ENCODE measurements around the gene MAP3K9.
A peak's percentile ranks its signal among the peaks of the same experiment; 100 is the strongest.

Gene MAP3K9

DNA sequence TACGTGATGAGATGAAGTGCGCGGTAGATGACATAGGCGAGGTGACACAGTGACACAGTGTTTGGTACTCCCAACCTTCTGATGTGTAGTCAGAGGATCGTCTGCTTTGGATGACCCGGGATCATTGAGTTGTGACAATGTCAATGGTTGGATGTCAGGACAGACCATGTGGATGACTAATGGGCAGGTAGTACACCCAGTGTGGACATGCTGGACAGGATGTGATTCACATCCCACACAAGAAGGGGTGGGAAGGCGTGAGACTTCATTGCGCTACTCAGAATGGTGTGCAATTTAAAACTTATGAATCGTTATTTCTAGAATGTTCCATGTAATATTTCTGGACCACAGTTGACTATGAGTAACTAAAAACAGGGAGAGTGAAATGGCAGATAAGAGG lies 23.8 kb downstream of the MAP3K9 start:
- DNase-seq (ENCODE audit: low spot score) = no peak

DNA sequence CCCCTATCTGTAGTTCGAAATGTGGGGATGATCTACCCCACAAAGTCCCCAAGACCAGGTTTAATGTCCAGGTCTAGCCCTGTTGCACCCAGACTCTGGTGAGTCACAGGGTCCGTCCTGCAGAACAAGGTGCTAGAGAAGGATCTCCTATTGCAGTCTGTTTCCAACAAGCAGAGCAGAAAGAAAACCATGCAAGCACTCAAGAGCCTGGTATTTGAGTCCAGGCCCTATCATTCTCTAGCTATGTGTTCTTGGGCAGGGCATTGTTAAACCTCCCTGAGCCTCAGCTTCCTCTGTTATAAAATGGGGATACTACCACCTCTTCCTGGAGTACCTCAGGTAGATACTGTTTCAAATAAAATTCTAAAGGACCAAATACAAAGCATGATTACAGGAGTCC lies 24.4 kb downstream of the MAP3K9 start:
- no peak for DNase-seq (ENCODE audit: low spot score)

DNA sequence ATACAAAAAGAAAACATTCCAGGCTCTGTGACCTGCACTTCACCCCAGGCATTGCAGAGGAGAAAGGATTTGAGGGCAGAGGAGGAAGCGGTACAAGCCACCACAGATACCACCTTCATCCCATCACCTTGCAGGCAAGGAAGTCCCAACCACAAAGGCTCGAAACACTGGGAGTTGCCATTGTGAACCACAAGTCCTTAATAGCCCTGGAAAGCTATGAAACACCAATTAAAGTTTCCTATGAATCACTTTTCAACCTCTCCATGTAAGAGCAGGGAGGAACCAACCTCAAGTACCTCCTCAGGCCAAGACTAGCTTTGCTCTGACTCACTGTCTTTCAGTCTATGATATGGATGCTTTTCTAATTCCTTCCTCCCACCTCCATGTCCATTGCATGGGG lies 27.0 kb downstream of the MAP3K9 start:
- DNase-seq (ENCODE audit: low spot score) = no peak

DNA sequence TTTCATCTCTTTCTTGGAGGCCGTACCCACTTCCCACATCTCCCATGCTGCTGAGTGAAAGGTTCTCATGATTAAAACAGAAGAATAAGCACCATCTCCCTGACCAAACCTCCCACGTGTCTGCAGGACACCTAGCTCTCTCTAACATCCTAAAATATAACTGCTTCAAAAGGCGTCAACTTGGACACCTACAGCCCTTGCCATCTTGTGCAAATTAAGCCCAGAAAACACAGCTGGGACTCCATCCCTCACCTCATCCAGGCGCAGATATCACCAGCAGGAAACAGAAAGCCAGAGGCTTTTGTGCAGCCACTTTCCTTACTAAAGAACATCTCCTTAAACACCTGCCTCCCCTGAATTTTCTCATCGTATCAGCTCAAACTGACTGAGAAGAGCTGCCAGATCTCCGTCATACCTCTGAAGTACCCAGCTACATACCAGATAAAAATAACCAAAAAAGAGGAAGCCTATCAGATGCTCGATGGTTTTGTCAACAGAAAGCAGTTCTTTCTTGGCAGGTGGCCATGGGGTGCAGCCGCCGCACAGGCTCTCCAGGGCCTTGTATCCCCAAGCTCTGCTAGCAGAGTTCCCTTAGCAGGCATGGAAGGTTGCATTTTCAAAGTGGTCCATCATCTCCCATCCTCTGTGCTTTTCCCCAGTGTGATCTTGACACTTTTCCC lies 28.8 kb downstream of the MAP3K9 start:
- DNase-seq (ENCODE audit: low spot score) = no peak

DNA sequence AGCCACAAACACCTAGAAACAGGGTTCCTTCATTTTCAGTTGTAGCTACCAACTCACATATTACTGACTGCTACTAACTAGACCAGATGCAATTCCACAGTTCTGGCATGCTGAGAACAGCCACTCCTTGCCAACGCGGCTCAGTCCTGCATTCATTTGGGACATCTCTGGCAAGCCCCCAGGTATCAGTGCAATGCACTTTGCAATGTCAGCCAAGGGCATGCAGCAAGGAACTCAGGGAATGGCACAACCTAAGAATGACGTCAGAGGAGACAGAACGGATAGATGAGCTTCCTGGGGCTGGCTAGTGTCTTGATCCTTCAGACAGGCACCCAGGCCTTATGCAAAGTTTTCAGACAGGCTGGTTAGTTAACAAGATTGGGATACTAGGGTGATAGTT lies 29.6 kb downstream of the MAP3K9 start:
- DNase-seq (ENCODE audit: low spot score) = no peak

DNA sequence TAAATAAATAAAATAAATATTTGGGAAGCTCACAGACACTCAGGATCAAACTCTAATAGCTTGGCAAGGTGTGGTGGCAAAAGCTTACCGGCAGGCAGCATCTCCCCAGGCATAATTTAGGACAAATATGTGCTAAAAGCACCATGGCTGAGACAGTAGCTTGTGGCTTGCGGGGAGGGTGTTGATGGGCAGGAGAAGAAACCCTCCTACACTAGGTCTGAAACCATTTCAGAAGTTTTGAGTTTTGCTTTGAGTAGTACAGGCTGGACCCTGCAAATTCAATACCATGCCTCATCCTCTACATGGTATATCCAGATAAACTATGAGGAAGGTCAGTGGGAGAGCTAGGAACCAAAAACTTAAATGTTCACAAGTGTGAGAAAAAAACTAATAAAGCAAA lies 33.1 kb downstream of the MAP3K9 start:
- no peak for DNase-seq (ENCODE audit: low spot score)

DNA sequence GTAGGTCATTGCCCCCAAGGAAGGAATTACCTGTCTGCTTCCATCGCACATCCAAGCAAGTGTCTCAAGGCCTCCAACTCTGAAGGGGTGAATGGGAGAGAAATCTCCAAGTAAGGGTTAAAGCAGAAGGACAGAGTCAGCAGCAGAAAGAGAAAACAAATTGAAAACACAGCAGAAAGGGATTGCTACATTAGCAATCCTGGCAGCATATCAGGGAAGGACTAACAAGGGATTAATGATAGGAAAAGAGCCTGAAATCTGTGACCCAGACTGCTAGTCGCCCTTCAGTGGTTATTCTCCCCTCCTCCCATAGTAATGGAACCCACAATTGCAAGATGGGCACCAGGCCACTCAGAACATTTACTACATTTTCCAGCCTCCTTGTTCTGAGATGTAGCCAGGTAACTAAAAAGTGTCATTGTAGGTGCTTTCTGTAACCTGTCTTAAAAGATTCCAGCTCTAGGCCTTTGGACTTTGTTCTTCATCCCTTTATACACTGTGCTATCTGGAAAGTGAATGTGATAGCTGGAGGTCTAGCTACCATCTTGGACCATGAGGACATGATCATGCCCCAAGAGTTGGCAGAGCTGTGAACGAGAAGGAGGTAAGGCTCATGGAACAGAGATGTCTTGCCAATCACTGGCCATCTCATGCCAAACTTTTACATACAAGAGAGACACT lies 36.0 kb downstream of the MAP3K9 start:
- DNase-seq (ENCODE audit: low spot score) = no peak

DNA sequence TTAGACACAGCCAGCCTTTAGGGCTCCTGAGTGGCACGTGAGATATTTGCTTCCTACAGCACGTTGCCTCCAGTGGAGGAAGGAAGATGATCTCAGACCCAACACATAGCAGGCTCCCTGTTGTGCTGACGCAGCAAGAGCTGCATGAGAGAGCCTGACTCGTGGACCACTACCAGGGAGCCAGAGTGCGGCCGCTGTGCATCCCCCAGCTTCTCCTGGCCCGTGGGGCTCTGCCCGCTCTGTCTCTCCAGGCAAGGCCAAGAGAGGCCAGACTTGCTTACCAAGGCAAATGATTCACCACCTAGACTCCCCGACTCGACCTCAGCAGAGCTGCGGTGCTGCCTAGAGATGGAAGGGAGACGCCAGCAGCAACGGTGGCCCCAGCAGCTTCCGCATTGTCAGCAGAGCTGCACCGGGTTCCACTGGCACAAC lies 37.5 kb downstream of the MAP3K9 start:
- peak; percentile 50 for DNase-seq (ENCODE audit: low spot score)

DNA sequence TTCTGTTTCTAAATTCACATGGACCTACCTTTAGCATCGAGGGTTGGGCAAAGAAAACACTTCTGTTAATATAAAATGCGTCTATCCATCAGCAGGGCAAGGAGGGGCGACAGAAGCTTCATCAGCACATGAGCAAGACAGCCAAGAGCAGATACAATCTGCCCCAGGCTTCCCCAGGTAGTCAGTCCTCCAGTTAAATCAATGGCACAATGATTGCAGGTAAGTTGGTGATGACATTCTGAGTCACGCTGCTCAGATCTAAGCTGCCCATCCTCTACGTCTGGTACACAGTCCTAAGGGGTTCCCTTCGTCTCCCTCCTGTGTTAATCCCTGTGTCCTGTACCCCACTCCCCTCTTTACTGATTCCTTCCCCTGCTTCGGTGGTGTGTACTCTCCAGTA lies 38.8 kb downstream of the MAP3K9 start:
- DNase-seq (ENCODE audit: low spot score) = no peak

DNA sequence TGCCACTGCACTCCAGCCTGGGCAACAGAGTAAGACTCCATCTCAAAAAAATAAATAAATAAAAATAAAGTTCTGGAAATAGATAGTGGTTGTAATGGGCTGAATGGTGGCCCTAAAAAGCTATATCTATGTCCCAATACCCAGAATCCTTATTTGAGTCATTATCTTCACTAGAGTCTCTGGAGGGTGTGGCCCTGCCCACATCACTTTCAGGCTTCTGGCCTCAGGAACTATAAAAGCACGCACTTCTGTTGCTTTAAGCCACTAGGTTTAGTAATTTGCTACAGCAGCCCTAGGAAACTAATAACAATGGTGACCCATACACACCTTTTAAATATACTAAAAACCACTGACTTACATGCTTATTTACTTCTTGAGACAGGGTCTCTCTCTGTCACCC lies 49.9 kb downstream of the MAP3K9 start:
- no peak for DNase-seq (ENCODE audit: low spot score)

DNA sequence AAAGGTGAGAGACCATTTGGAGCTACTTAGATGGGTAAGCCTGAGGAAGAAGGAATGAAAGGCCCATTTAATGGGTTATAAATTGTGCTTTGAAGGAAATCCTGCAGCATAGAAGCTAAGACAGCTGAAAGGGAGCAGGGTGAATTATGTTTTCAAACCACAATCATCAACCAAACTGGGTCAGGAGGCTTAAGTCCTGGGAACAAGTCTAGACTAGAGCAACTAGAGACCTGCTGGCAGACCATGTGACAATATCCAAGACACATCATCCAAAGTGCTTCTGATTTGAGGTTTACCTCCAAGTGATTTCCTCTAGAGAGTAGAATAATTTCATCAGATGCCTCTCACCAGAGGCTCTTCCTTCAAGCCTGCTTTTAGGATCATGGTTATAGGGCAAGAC lies 53.7 kb downstream of the MAP3K9 start:
- no peak for DNase-seq (ENCODE audit: low spot score)

DNA sequence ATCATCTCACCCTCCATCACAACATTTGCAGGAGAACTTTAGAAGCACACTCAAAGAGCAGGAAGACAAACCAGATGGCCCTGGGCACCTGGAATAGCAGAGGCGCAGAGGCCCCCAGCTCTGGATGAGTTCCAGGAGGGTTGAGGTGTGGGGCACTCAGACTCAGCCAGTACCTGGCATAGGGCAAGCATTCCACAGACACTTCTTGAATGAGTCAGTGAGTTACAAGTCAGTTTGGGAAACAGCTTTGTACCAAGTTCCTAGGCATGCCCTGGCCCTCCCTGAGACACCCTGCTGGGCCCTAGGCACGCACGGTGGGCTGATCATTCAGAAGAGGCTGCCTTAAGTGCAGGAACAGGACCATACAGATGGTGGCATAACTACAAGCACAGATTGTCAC lies 54.3 kb downstream of the MAP3K9 start:
- DNase-seq (ENCODE audit: low spot score) = no peak

DNA sequence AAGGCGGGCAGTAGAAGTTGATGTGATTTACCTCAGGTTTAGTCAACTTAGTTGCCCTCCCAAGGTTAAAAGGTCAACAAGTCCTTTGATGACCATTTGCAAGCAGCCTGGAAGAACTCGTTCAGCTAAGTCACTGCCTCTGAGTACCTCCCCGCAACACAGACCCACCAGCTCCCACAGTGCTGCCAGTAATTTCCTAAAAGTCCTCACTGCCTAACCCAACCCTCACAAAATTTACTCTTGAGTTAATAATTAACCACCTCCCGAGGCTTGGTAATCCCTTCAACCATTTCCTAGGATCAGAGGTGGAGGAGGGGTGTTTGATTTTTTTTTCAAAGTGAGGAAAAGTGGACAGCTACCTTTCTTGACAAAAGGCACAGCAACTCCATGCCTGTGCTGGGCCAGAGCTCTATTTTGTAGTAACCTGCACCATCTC lies 55.8 kb downstream of the MAP3K9 start:
- DNase-seq (ENCODE audit: low spot score) = no peak

DNA sequence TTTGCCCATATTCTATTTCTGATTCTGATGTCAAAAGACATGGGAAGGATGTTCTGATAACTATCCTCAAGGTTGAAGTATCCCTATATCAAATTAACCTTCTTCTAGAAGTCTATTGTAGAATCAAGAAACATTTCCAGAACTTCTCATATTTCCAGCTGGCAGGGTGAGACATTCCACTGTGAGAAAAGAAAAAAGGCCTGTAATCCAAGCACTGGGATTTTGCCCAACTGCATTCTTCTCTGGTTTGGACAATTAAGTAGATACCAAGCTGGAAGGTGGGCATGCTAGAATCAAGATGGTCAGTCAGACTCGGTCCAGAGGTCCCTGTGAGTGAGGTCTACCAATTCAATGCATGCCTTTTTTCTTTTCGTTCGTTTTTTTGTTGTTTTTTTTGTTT lies 60.9 kb downstream of the MAP3K9 start:
- DNase-seq (ENCODE audit: low spot score) = no peak

DNA sequence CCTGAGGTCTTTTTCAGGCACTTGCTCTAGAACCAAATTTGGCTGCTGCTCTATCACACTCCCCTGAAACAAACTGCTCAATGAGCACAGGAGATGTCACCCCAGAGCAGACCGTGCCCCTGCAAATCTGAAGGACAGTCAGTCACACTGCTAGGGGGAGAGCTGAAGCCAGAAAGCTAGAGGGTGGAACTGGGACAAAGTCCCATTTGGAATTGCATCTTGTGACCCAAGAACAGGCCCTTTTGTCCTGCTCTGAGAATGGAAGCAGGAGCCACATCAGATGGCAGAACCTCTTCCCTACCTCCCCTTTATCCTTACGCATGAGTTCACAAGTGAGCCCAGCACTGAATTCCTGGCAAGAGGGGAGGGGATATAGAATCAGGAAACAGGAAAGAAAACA lies 64.7 kb downstream of the MAP3K9 start:
- no peak for DNase-seq (ENCODE audit: low spot score)

DNA sequence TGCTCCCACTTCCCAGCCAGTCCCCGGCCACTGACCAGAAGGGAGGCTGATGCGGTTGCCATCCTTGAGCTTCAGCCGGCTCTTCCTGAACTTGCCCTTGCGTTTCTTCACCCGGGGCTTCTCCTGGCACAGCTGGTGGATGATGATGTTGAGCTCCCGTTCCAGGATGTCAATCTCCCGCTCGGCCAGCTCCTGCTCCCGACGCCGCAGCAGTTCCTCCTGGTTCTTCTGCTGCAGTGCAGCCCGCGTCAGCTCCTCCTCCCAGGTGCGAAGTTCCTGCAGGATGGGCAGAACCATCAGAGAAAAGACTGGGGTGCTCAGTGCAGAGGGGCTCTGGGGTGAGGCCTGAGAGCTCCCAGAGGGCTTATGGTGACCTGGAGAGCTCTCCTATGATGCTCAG lies 67.0 kb downstream of the MAP3K9 start:
- no peak for DNase-seq (ENCODE audit: low spot score)

DNA sequence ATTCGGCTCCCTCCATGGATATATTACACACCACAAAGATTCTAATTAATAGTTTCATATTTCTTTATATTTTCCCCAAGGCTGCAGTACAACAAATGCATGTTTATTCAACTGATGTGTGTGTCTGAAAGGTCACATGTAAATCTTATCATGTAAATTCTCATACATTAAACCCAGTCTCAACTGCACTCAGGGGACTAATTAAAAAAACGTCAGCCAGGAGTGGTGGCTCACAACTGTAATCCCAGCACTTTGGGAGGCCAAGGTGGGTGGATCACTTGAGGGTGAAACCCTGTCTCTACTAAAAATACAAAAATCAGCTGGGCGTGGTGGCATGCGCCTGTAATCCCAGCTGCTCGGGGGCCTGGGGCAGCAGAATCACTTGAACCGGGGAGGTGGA lies 67.8 kb downstream of the MAP3K9 start:
- no peak for DNase-seq (ENCODE audit: low spot score)

DNA sequence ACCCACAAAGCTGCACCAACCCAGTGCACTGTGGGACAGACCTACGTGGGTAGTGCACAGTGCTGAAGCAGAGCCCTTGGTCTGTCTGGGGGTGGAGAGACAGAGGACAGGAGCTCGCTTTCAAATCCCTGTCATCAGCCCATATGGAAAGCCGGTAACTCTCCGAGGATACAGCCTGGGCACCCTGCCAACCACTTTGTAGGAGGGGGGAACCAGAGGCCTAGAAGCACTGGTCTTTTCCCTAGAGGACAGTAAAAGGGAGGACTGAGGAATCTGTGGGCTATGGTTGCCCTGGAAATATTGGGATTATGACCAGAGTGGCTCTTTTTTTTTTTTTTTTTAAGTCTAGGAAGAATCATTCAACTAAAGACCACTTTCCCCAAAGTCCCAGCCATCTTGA lies 74.3 kb downstream of the MAP3K9 start:
- no peak for DNase-seq (ENCODE audit: low spot score)

DNA sequence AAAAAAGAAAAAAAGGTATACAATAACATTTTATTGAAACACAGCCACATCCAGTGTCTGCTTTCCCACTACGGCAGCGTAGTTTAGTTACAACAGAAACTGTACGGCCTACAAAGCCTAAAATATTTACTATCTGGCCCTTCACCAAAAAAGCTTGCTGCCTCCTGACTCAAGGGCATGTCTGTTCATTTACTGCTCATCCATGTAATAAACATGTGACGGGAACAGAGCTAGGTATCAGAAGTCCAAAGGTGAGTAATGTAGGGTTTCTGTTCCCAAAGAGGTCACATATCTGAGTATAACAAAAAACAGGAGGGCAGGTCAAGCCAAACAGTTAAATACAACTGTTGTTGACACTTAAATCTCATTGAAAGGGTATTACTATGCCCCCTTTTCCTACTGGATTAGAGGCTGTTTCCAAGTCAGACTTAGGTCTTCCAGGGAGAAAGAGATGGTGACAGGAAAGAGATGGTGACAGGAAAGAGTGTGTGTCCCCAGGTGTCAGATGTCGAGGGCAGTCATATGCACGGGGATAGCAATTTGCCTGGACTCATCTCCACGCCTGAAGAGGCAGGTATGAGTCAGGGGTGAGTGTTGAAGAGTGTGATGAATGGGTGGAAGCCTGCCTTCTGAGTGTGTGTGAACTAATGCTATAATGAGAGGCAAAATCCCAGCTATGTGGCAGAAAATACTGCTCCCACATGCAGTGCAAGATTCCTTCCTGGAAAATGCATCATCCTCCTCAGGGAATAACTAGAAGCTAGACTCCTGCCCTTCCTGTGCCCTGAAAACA lies 77.7 kb downstream of the MAP3K9 start:
- DNase-seq (ENCODE audit: low spot score) = no peak

DNA sequence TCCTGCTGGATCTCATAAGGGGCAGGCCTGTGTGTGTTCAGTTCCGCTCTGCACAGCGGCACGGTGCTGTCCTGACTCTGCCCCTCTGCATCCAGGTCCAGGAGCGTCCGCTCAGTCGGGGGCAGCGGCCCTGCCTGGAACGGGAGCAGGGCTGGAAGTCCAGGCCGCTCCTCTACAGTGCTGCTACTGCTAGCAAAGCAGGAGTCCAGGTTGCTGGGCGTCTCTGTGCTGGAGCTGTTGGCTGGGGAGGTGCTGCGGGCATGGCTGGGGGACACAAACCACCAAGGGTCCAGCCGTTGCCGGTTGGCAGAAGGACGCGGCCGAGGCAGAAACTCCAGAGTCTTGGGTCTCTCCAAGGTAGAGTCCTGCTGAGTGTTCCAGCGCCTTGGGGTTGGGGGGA lies 78.9 kb downstream of the MAP3K9 start:
- DNase-seq (ENCODE audit: low spot score) = no peak

DNA sequence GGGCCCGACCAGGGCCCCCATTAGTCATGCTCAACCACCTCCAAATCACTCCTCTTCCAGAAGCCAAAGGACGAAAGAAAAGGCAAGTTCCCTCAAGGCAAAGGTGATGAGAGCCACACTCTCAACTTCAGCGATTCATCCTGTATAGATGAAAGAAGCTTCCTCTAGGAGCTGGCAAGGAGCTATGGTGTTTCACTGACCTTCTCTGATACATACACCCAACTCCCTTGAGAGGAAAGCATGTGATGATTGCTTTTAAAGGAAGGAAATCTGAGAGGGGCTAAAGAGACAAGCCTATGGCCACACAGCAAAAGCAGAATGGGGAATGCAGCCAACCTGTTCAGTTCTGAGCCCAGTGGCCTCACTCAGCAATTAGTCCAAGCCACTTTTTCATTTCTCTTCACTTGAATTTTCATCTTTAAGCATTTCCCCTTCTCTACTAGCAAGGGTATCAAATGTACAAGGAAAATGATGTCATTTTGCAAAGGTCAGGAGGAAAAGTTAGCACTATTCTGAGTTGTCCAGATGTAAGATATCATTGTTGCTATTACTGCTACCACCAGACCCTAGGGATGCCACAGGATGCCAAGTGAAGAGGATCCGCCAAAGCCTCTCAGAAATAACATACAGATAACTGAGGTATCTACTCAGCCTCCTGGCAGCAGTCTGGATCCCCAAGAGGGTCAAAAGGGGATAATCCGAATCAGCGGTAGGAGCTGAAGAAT lies 82.5 kb downstream of the MAP3K9 start:
- DNase-seq (ENCODE audit: low spot score) = no peak

DNA sequence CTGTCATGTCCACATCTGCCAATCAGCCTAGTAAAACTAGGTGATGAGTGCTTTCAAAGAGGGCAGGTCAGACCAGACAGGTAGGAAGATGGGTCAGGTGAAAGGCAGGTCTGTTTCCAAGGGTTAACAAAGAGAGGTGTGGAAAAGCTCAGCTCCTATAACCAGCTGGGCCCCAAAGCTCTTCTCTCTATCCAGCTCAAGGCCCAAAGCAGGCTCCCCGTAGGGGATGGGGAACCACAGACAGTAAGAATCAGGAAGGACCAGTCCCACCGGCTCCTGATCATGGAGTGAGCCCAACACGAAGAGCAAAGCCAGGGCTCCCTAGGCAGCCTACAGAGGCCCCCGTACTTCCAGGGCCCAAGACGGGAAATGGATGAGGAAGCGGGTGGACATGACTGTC lies 84.4 kb downstream of the MAP3K9 start:
- DNase-seq (ENCODE audit: low spot score) = no peak

DNA sequence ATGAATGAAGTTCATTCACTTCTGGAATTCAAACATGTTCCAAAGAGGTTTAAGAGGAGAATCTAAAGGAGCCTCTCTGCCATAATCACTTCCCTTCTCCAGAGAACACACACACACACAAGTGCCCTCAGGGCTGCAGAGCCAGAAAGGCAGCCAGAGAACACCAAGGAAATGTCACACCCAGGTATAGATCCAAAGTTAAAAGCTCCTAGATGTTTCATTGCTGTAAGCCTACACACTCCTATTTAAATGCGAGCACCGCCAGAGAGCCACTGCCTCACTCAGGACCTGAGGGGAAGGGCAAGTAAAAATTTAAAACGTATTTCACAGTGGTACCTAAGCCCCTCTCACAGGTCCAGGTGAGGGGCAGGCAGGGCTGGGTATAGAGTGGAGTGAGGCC lies 85.2 kb downstream of the MAP3K9 start:
- DNase-seq (ENCODE audit: low spot score) = no peak

Data from kidney capillary endothelial cell (primary cell).